CD4-positive, alpha-beta T cell (primary cell): ENCODE results near the gene ASCC3. TPM values are rescaled to one million over a fixed set of nuclear protein-coding genes. Genes with fewer than 3 reads are reported as not detected.

ENCODE experiments used
- ATAC-seq: fragments of 200-7000 bp; cut with Tn5 transposase; one replicate; pipeline ENCODE4 v1.10.0; 2022; ENCODE audit warnings: mild to moderate bottlenecking; ENCODE audit not compliant: poor library complexity
- CTCF ChIA-PET: fragments of 350-600 bp; sonication (Branson Sonifier 250); formaldehyde crosslinking; loops from one replicate; lab custom pipeline; 2021; ENCODE audit warnings: antibody characterized with exemption, inconsistent platforms; lab: Charles Lee
- POLR2A ChIA-PET: fragments of 350-600 bp; sonication (Branson Sonifier 250); formaldehyde crosslinking; loops from one replicate; lab custom pipeline; 2021; ENCODE audit warnings: antibody characterized with exemption, inconsistent platforms; lab: Charles Lee
- DNase-seq, 14 experiments: peaks; one replicate each; pipeline ENCODE4 v3.0.0-alpha.2; 2013 to 2020; ENCODE audit warnings: mixed read lengths in 2 of 14
- H3K27ac ChIP-seq, 2 donors: one replicate each; pipeline versions ENCODE4 v1.5.1 to v1.7.0; 2013; ENCODE audit warnings: low read length in 2 of 2, low read depth in 1 of 2, mild to moderate bottlenecking in 1 of 2
- H3K27me3 ChIP-seq, 2 experiments: 1 replicate in 1 of 2; 2 replicates in 1 of 2; pipeline versions ENCODE4 v1.6.1 to v1.7.0; 2013; ENCODE audit warnings: low read length in 2 of 2, control low read depth in 1 of 2, mild to moderate bottlenecking in 1 of 2, moderate library complexity in 1 of 2; ENCODE audit not compliant: insufficient read depth in 2 of 2, control insufficient read depth in 1 of 2
- H3K36me3 ChIP-seq: one replicate; pipeline ENCODE4 v1.6.1; 2013; ENCODE audit warnings: low read length, control low read depth; ENCODE audit not compliant: insufficient read depth
- H3K4me1 ChIP-seq: one replicate; pipeline ENCODE4 v1.6.1; 2013; ENCODE audit warnings: low read length, control low read depth; ENCODE audit not compliant: insufficient read depth
- H3K4me3 ChIP-seq: one replicate; pipeline ENCODE4 v1.5.1; 2013; ENCODE audit warnings: mild to moderate bottlenecking, low read length, moderate library complexity
- H3K9me3 ChIP-seq, 2 experiments: 1 replicate in 1 of 2; 2 replicates in 1 of 2; pipeline versions ENCODE4 v1.6.1 to v1.7.0; 2013; ENCODE audit warnings: low read length in 2 of 2, mild to moderate bottlenecking in 2 of 2, control low read depth in 1 of 2, moderate library complexity in 1 of 2; ENCODE audit not compliant: control insufficient read depth in 1 of 2, insufficient read depth in 1 of 2
- H3K27ac Mint-ChIP-seq: one replicate; pipeline ENCODE4 v1.8.0; 2020; ENCODE audit warnings: mixed read lengths
- H3K27me3 Mint-ChIP-seq: one replicate; pipeline ENCODE4 v1.8.0; 2021; ENCODE audit warnings: mixed read lengths
- H3K36me3 Mint-ChIP-seq: one replicate; pipeline ENCODE4 v1.8.0; 2021; ENCODE audit warnings: low read depth, mixed read lengths
- H3K4me1 Mint-ChIP-seq: one replicate; pipeline ENCODE4 v1.8.0; 2021; ENCODE audit warnings: low read depth, mixed read lengths
- H3K4me3 Mint-ChIP-seq: one replicate; pipeline ENCODE4 v1.8.0; 2020; ENCODE audit warnings: mild to moderate bottlenecking, mixed read lengths
- H3K9me3 Mint-ChIP-seq: one replicate; pipeline ENCODE4 v1.8.0; 2020; ENCODE audit warnings: mixed read lengths
- intact Hi-C, 2 experiments: fragments of 100-400 bp; cut with DNase I in 1 of 2; cut with micrococcal nuclease in 1 of 2; formaldehyde crosslinking; loops; one replicate each; pipeline versions ENCODE4 v1.15.1 to v1.9.0; 2023 to 2025; cut with DNase I, micrococcal nuclease
- total RNA-seq, 174 experiments: library from RNA in 2 of 174; stranded (reverse) in 2 of 174; gene quantifications; one replicate each; pipeline ENCODE4 v1.2.3 and lab custom pipeline; 2021 to 2026
- TF ChIP-seq, protein P1 (sequence below): fragments of 200-600 bp; IDR thresholded peaks from one replicate; pipeline ENCODE4 v1.8.0; 2022; ENCODE audit warnings: antibody characterized with exemption, mild to moderate bottlenecking

Gene ASCC3
- total RNA-seq, 2 experiments from 2014 or later, result 28.9 to 30.4 TPM

- H3K36me3 Mint-ChIP-seq, result peaks cover 33% of the 10 kb centered on the region
- intact Hi-C loops, result no loop called here
- Histone ChIP-seq H3K27ac (no peak overlapping the region), H3K27me3 (no peaks in the 10 kb centered on the region), H3K36me3 (peaks cover 15% of the 10 kb centered on the region), H3K4me1 (no peaks in the 10 kb centered on the region), H3K9me3 (no peaks in the 10 kb centered on the region), H3K4me3 (no peak overlapping the region)
- H3K4me1 Mint-ChIP-seq, result no peaks in the 10 kb centered on the region
- H3K27ac Mint-ChIP-seq, result no peak overlapping the region
- ChIA-PET POLR2A (interaction anchor here (0.6 kb wide), 1 partner anchor 58 kb away, joined by 3 read pairs; no protein-coding TSS in a partner anchor), CTCF (no interaction called here)
- H3K4me3 Mint-ChIP-seq, result no peak overlapping the region
- no peaks in the 10 kb centered on the region for H3K9me3 Mint-ChIP-seq
- DNase-seq, result no peak
- ATAC-seq, result no peak
- no peaks in the 10 kb centered on the region for H3K27me3 Mint-ChIP-seq
- TF ChIP-seq, protein P1, sequence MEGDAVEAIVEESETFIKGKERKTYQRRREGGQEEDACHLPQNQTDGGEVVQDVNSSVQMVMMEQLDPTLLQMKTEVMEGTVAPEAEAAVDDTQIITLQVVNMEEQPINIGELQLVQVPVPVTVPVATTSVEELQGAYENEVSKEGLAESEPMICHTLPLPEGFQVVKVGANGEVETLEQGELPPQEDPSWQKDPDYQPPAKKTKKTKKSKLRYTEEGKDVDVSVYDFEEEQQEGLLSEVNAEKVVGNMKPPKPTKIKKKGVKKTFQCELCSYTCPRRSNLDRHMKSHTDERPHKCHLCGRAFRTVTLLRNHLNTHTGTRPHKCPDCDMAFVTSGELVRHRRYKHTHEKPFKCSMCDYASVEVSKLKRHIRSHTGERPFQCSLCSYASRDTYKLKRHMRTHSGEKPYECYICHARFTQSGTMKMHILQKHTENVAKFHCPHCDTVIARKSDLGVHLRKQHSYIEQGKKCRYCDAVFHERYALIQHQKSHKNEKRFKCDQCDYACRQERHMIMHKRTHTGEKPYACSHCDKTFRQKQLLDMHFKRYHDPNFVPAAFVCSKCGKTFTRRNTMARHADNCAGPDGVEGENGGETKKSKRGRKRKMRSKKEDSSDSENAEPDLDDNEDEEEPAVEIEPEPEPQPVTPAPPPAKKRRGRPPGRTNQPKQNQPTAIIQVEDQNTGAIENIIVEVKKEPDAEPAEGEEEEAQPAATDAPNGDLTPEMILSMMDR, result no peak
Measured at GRCh38 chr6:100630536-100630935, 250.6 kb downstream of the ASCC3 start.

GRCh38 chr6:100627911-100628758, 253.0 kb downstream of the ASCC3 start:
- Mint-ChIP-seq H3K4me3 (no peak overlapping the region), H3K9me3 (no peaks in the 10 kb centered on the region), H3K36me3 (peaks cover 50% of the 10 kb centered on the region), H3K27ac (no peak overlapping the region), H3K4me1 (no peaks in the 10 kb centered on the region), H3K27me3 (no peaks in the 10 kb centered on the region)
- intact Hi-C loops, result no loop called here
- CTCF ChIA-PET, result interaction anchor here (1.2 kb wide), 1 partner anchor 36 kb away, joined by 3 read pairs; no protein-coding TSS in a partner anchor
- DNase-seq (no peak), ATAC-seq (no peak)
- Histone ChIP-seq H3K36me3 (peaks cover 23% of the 10 kb centered on the region), H3K9me3 (no peaks in the 10 kb centered on the region), H3K27ac (no peak overlapping the region), H3K4me3 (no peak overlapping the region), H3K4me1 (no peaks in the 10 kb centered on the region), H3K27me3 (no peaks in the 10 kb centered on the region)
- POLR2A ChIA-PET, result no interaction called here
- TF ChIP-seq, protein P1, result no peak

GRCh38 chr6:100626721-100627120, 254.4 kb downstream of the ASCC3 start:
- H3K4me3 ChIP-seq, result no peak overlapping the region
- no peaks in the 10 kb centered on the region for H3K27me3 Mint-ChIP-seq
- DNase-seq (no peak), ATAC-seq (no peak)
- intact Hi-C loops, result no loop called here
- CTCF ChIA-PET, result no interaction called here
- H3K9me3 ChIP-seq, result peaks cover 0 to 3% of the 10 kb centered on the region in 2 experiments
- POLR2A ChIA-PET, result no interaction called here
- no peak overlapping the region for H3K27ac Mint-ChIP-seq
- H3K27me3 ChIP-seq, result no peaks in the 10 kb centered on the region
- H3K36me3 ChIP-seq, result peaks cover 28% of the 10 kb centered on the region
- no peak overlapping the region for H3K27ac ChIP-seq
- H3K4me1 ChIP-seq, result no peaks in the 10 kb centered on the region
- no peak overlapping the region for H3K4me3 Mint-ChIP-seq
- TF ChIP-seq, protein P1, result no peak
- H3K36me3 Mint-ChIP-seq, result peaks cover 62% of the 10 kb centered on the region
- H3K9me3 Mint-ChIP-seq, result peaks cover 3% of the 10 kb centered on the region
- no peaks in the 10 kb centered on the region for H3K4me1 Mint-ChIP-seq
